Neutrophil (primary cell): ENCODE data around the gene HEATR3.

Source experiments
- H3K27ac ChIP-seq: fragments of 200-600 bp; sonication (generic); 2 replicates; pipeline ENCODE4 v1.5.1; 2016; ENCODE audit warnings: mild to moderate bottlenecking, moderate library complexity
- H3K27me3 ChIP-seq: fragments of 200-600 bp; sonication (generic); 2 replicates; pipeline ENCODE4 v1.6.0; 2016; ENCODE audit warnings: mild to moderate bottlenecking
- H3K36me3 ChIP-seq: fragments of 200-600 bp; sonication (generic); 2 replicates; pipeline ENCODE4 v1.5.1; 2017
- H3K4me1 ChIP-seq, 2 experiments: fragments of 200-600 bp in 1 of 2; sonication (generic) in 1 of 2; 1 replicate in 1 of 2; 2 replicates in 1 of 2; pipeline versions ENCODE4 v1.5.1 to v1.6.1; 2013 to 2016; ENCODE audit warnings: low read depth in 1 of 2, low read length in 1 of 2, mild to moderate bottlenecking in 1 of 2, moderate library complexity in 1 of 2; ENCODE audit not compliant: control insufficient read depth in 1 of 2, insufficient read depth in 1 of 2
- H3K4me3 ChIP-seq, 2 experiments: fragments of 200-600 bp in 1 of 2; sonication (generic) in 1 of 2; 1 replicate in 1 of 2; 2 replicates in 1 of 2; pipeline ENCODE4 v1.5.1; 2013 to 2016; ENCODE audit warnings: low read depth in 1 of 2, low read length in 1 of 2, mild to moderate bottlenecking in 1 of 2, moderate library complexity in 1 of 2
- H3K9me3 ChIP-seq: fragments of 200-600 bp; sonication (generic); 2 replicates; pipeline ENCODE4 v1.5.1; 2016
- CTCF ChIP-seq: fragments of 200-600 bp; sonication (generic); IDR thresholded peaks from 2 replicates; pipeline ENCODE4 v1.5.1; 2016; ENCODE audit warnings: antibody characterized with exemption

Gene HEATR3

GRCh38 chr16:50102051-50102746 lies 36.4 kb downstream of the HEATR3 start:
- H3K4me1 ChIP-seq: no peaks in the 10 kb centered on the region
- no peak overlapping the region for H3K27ac ChIP-seq
- H3K4me3 ChIP-seq: no peak overlapping the region
- TF ChIP-seq CTCF: no peak
- no peaks in the 10 kb centered on the region for H3K27me3 ChIP-seq
- H3K9me3 ChIP-seq: no peaks in the 10 kb centered on the region
- peaks cover 17% of the 10 kb centered on the region for H3K36me3 ChIP-seq

GRCh38 chr16:50103764-50104163 lies 38.0 kb downstream of the HEATR3 start:
- Histone ChIP-seq H3K36me3 (peaks cover 17% of the 10 kb centered on the region), H3K4me1 (no peaks in the 10 kb centered on the region), H3K9me3 (no peaks in the 10 kb centered on the region), H3K4me3 (no peak overlapping the region), H3K27ac (no peak overlapping the region), H3K27me3 (no peaks in the 10 kb centered on the region)
- TF ChIP-seq CTCF: no peak

- TF ChIP-seq CTCF: no peak
- no peak overlapping the region for H3K27ac ChIP-seq
- H3K4me3 ChIP-seq: no peak overlapping the region
- H3K36me3 ChIP-seq: no peaks in the 10 kb centered on the region
- no peaks in the 10 kb centered on the region for H3K4me1 ChIP-seq
- no peaks in the 10 kb centered on the region for H3K27me3 ChIP-seq
- H3K9me3 ChIP-seq: no peaks in the 10 kb centered on the region
These were observed 48.8 kb downstream of the HEATR3 start for GRCh38 chr16:50114357-50115129.

GRCh38 chr16:50120711-50121110 lies 54.9 kb downstream of the HEATR3 start:
- Histone ChIP-seq H3K4me1 (no peaks in the 10 kb centered on the region), H3K36me3 (no peaks in the 10 kb centered on the region), H3K4me3 (no peak overlapping the region), H3K27ac (no peak overlapping the region), H3K27me3 (no peaks in the 10 kb centered on the region), H3K9me3 (no peaks in the 10 kb centered on the region)
- TF ChIP-seq CTCF: no peak

GRCh38 chr16:50121278-50121677 lies 55.5 kb downstream of the HEATR3 start:
- no peak for TF ChIP-seq CTCF
- H3K9me3 ChIP-seq: no peaks in the 10 kb centered on the region
- H3K36me3 ChIP-seq: no peaks in the 10 kb centered on the region
- no peaks in the 10 kb centered on the region for H3K27me3 ChIP-seq
- no peak overlapping the region for H3K4me3 ChIP-seq
- H3K4me1 ChIP-seq: no peaks in the 10 kb centered on the region
- no peak overlapping the region for H3K27ac ChIP-seq
